Measurements from ENCODE around the gene CREBZF.

Gene CREBZF

GRCh38 chr11:85709941-85710702 is 45.2 kb upstream of the CREBZF start:
- Histone ChIP-seq H3K4me2 (ENCODE audit: low read depth, low read length, poor library complexity, severe bottlenecking) (no peak overlapping the region), H3K9ac (ENCODE audit: low read depth, low read length, poor library complexity, severe bottlenecking) (no peak overlapping the region), H4K20me1 (ENCODE audit: insufficient read depth, low read length, poor library complexity, severe bottlenecking) (no peaks in the 10 kb centered on the region), H3F3A (ENCODE audit: low read depth) (no peaks in the 10 kb centered on the region), H3K9me3 (ENCODE audit: insufficient read depth, low read depth, low read length) (no peaks in the 10 kb centered on the region), H3K9me2 (replicated peaks; ENCODE audit: low read depth, low read length) (no peaks in the 10 kb centered on the region), H3K4me1 (ENCODE audit: insufficient read depth, low read length, poor library complexity, severe bottlenecking) (no peaks in the 10 kb centered on the region), H3K36me3 (ENCODE audit: insufficient read depth, low read length) (no peaks in the 10 kb centered on the region), H3K4me3 (ENCODE audit: low read length, poor library complexity, severe bottlenecking) (no peak overlapping the region), H3K27me3 (ENCODE audit: insufficient read depth, low read length, poor library complexity, severe bottlenecking) (no peaks in the 10 kb centered on the region), H3K79me2 (ENCODE audit: insufficient read depth, low read length) (no peaks in the 10 kb centered on the region), H2AFZ (ENCODE audit: low read length) (no peak overlapping the region)
- TF ChIP-seq EZH2phosphoT487 (IDR thresholded peaks at IDR 0.05; ENCODE audit: borderline replicate concordance) (no peak), CTCF (conservative IDR thresholded peaks at IDR 0.05; ENCODE audit: low read length) (no peak)

- H4K20me1 ChIP-seq (ENCODE audit: insufficient read depth, low read length, poor library complexity, severe bottlenecking) = no peaks in the 10 kb centered on the region
- no peaks in the 10 kb centered on the region for H3K36me3 ChIP-seq (ENCODE audit: insufficient read depth, low read length)
- no peak overlapping the region; the same call in 1 of the 2 replicates for H2AFZ ChIP-seq (ENCODE audit: low read length)
- TF ChIP-seq CTCF (conservative IDR thresholded peaks at IDR 0.05; ENCODE audit: low read length) (no peak), EZH2phosphoT487 (IDR thresholded peaks at IDR 0.05; ENCODE audit: borderline replicate concordance) (no peak)
- H3K4me3 ChIP-seq (ENCODE audit: low read length, poor library complexity, severe bottlenecking) = no peak overlapping the region
- H3K9me2 ChIP-seq (replicated peaks; ENCODE audit: low read depth, low read length) = no peaks in the 10 kb centered on the region
- H3K27me3 ChIP-seq (ENCODE audit: insufficient read depth, low read length, poor library complexity, severe bottlenecking) = no peaks in the 10 kb centered on the region
- H3K4me1 ChIP-seq (ENCODE audit: insufficient read depth, low read length, poor library complexity, severe bottlenecking) = no peaks in the 10 kb centered on the region
- no peak overlapping the region for H3K4me2 ChIP-seq (ENCODE audit: low read depth, low read length, poor library complexity, severe bottlenecking)
- H3F3A ChIP-seq (ENCODE audit: low read depth) = no peaks in the 10 kb centered on the region
- H3K79me2 ChIP-seq (ENCODE audit: insufficient read depth, low read length) = no peaks in the 10 kb centered on the region
- no peak overlapping the region for H3K9ac ChIP-seq (ENCODE audit: low read depth, low read length, poor library complexity, severe bottlenecking)
- no peaks in the 10 kb centered on the region for H3K9me3 ChIP-seq (ENCODE audit: insufficient read depth, low read depth, low read length)
These were observed 40.9 kb upstream of the CREBZF start for GRCh38 chr11:85705800-85706199.

- H3K4me2 ChIP-seq (ENCODE audit: low read depth, low read length, poor library complexity, severe bottlenecking) = no peak overlapping the region
- no peak overlapping the region for H2AFZ ChIP-seq (ENCODE audit: low read length)
- H3K9me3 ChIP-seq (ENCODE audit: insufficient read depth, low read depth, low read length) = no peaks in the 10 kb centered on the region
- H3K9me2 ChIP-seq (replicated peaks; ENCODE audit: low read depth, low read length) = no peaks in the 10 kb centered on the region
- no peaks in the 10 kb centered on the region for H3K27me3 ChIP-seq (ENCODE audit: insufficient read depth, low read length, poor library complexity, severe bottlenecking)
- H3K36me3 ChIP-seq (ENCODE audit: insufficient read depth, low read length) = no peaks in the 10 kb centered on the region
- H4K20me1 ChIP-seq (ENCODE audit: insufficient read depth, low read length, poor library complexity, severe bottlenecking) = no peaks in the 10 kb centered on the region
- no peaks in the 10 kb centered on the region for H3F3A ChIP-seq (ENCODE audit: low read depth)
- no peak overlapping the region for H3K4me3 ChIP-seq (ENCODE audit: low read length, poor library complexity, severe bottlenecking)
- no peak overlapping the region for H3K9ac ChIP-seq (ENCODE audit: low read depth, low read length, poor library complexity, severe bottlenecking)
- no peaks in the 10 kb centered on the region for H3K79me2 ChIP-seq (ENCODE audit: insufficient read depth, low read length)
- TF ChIP-seq CTCF (conservative IDR thresholded peaks at IDR 0.05; ENCODE audit: low read length) (no peak), EZH2phosphoT487 (IDR thresholded peaks at IDR 0.05; ENCODE audit: borderline replicate concordance) (no peak)
- peaks cover 8% of the 10 kb centered on the region for H3K4me1 ChIP-seq (ENCODE audit: insufficient read depth, low read length, poor library complexity, severe bottlenecking)
These were observed 40.0 kb upstream of the CREBZF start for GRCh38 chr11:85704967-85705366.

All from Loucy (cell line).